GM19043 (cell line): ENCODE data around the gene CBARP.

Experiments used
- ATAC-seq: cut with Tn5 transposase; IDR thresholded peaks from one replicate; pipeline ENCODE4 v1.9.1; 2021; ENCODE audit warnings: low read depth; ENCODE audit not compliant: unreplicated experiment

Gene CBARP

GRCh38 chr19:1266129-1266915, 28.5 kb upstream of the CBARP start:
- no peak for ATAC-seq

DNA sequence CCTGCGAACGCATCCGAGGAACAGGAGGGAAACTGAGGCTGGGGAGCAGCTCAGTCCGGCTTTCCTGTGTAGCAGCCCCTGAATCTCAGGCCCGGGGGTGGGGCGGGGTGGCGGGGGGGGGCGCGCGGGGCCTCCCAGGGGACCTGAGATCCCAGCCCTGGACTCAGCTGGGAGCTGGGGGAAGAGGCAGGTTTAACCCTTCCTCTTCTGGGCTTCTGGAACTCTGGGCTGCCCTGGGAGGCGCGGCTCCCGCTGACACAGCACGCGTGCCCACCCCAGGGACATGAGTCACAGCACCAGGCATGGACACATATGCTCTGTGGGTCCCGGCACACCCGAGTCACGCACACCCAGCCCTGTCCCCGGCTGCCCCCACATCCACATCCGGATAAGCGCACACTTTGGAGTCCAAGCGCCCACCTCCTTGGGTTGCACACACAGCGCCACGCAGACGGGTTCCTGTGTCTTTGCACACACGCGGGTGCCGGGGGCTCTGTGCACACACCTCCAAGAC, 27.9 kb upstream of the CBARP start:
- ATAC-seq: no peak

DNA sequence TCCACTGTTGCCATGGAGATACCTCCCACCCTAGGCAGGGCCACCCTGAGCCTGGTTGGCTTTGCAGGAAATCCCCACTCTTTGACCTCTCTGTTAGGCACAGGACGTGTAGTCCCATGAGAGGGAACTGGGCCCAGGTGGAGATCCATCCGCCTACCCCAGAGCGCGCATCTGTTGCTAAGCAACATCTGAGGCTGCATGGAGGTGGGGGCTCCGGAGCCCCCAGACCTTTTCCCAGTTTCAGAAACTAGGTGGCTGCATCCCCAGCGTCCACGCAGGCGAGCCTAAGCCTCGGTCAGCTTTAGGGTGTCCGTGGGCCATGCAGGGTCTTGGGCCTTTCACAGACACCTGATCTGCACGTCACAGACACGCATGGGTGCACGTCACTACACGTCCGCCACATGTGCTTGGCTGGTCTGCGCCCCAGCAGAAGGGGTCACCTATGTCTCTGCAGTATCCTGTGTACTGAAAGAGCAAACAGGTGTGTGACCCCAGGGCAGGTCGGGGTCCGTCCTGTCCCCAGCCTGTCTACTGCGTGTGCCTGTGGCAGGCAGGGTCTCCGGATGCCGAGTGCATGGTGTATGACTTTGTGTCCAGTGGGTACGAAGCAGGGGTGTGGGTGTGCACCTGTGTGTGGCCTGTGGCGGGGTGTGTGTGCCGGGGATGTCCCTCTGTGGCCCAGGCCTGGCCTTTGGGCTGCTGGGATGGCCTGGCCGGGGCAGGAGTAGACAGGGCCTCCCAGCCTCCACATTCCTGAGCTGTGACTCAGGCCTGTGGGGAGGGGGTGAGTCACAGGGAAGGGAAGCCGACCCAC, 27.2 kb upstream of the CBARP start:
- ATAC-seq: no peak

- ATAC-seq: no peak
Measured at GRCh38 chr19:1263188-1263587, 25.4 kb upstream of the CBARP start.

DNA sequence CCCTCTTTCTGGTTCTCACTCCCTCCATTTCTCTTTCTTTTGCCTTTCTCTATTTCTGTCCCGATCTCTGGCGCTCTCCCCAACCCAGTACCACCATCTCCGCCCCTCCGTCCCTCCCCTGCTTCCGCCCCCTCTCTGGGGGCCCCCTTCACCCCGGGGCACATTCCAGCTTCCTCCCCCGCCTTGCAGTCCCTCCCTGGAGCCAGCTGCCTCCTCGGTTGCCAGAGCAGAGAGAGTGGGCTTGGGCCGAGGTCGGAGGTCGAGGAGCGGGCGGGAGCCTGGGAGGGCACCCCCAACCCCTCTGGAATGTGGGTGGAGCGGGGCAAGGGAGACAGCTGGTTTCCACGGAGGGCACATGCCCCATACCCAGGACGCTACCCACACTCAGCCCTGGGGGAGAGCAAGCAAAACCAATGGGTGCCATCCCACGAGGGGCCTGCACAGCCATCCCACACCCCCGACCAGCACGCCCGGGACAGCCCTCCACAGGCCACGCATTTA, 24.9 kb upstream of the CBARP start:
- no peak for ATAC-seq

DNA sequence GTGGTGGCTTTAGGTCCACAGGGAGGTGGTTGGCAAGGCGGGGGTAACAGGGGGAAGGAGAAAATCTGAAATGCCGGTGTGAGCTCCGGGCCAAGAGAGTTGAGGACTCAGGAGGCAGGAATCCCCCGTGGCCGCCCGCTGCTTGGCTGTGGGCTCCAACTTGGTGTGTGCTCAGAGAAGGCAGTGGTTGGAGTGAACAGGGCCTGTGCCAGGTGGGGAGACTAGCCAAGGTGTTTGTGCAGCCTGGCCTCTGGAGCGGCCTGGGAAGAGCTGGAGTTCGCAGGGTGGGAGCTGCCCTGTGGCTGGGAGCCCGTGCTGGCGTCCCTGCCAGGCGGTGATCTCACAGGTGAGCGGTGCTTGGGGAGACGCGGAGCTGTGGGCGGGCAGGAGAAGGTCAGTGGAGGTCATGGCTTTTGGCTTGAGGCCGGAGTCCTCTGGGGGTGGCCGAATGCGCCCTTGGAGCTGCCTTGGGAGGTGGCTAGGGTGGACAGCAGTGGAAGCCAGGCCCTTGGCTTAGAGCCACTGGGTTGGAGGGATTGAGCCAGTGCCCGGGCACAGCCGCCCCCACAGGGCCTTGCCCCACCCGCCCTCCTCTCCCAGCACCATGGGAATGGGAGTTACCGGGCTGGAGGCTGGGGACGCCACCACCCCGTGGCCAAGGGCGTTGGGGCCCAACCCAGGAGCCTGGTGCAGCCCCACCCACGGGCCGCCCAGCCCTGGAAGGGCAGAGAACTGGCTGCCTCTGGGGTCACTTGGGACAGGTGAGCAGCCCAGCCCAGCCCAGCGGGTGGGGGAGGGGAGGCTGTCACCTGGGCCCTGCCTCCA, 24.2 kb upstream of the CBARP start:
- ATAC-seq: no peak

- no peak for ATAC-seq
Measured at GRCh38 chr19:1261538-1261797, 23.7 kb upstream of the CBARP start.

GRCh38 chr19:1260749-1261537, 23.1 kb upstream of the CBARP start:
- ATAC-seq: peak; percentile 48

GRCh38 chr19:1259876-1260748, 22.3 kb upstream of the CBARP start:
- no peak for ATAC-seq

DNA sequence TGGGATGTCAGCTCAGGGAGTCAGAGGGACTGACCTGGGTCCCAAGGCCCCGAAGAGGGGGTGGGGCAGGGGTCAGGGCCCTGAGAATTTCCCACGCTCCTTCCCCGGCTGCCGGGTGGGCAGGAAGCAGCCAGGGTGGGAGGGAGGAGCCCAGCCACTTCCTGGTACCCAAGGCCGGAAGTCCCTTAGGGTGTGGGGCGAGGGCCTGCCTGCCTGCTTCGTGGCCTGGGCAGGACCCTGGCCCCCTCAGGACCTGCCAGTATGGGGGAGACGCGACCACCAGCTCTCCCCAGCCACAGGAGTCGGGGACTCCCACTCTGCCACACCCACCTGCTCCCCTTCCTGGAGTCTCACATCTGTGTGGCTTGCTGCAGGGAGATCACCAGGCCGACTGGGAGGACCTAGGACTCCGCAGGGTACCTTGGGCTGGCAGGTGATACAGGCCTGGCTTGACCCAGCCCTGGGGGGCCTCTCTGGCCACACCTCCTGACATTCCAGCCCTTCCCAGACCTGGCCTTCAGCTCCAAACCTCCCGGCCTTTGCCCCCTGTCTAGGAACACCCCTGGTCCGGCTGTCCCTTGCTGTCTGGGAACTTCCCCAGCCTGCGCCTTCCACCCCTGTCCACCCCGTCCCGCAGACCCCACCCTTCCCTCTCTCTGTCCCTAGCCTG, 21.5 kb upstream of the CBARP start:
- no peak for ATAC-seq

DNA sequence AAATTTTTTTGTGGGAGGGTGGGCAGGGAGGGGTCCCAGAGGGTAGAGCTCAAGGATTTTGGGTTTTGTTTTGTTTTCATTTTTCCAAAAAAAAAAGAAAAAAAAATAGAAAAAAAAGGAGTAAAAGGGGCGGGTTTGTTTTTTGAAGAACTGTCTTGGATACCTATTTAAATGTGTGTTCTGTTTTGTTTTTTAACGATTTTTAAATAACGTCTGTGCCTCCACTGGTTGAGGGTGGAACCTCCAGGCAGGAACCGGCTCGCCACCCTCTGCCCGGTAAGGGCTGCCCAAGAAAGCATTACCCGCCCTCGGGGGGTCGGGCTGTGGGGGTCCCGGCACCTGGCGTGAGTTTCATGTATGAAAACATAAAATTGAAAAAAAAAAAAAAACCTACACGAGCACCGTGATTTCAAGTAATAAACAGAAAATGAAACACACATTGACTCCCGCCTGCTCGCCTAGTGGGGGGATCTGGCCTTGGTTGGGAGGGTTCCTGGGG, 21.0 kb upstream of the CBARP start:
- ATAC-seq: no peak

- no peak for ATAC-seq
Measured at GRCh38 chr19:1258163-1258492, 20.3 kb upstream of the CBARP start.

GRCh38 chr19:1257475-1258162, 19.8 kb upstream of the CBARP start:
- ATAC-seq: no peak

DNA sequence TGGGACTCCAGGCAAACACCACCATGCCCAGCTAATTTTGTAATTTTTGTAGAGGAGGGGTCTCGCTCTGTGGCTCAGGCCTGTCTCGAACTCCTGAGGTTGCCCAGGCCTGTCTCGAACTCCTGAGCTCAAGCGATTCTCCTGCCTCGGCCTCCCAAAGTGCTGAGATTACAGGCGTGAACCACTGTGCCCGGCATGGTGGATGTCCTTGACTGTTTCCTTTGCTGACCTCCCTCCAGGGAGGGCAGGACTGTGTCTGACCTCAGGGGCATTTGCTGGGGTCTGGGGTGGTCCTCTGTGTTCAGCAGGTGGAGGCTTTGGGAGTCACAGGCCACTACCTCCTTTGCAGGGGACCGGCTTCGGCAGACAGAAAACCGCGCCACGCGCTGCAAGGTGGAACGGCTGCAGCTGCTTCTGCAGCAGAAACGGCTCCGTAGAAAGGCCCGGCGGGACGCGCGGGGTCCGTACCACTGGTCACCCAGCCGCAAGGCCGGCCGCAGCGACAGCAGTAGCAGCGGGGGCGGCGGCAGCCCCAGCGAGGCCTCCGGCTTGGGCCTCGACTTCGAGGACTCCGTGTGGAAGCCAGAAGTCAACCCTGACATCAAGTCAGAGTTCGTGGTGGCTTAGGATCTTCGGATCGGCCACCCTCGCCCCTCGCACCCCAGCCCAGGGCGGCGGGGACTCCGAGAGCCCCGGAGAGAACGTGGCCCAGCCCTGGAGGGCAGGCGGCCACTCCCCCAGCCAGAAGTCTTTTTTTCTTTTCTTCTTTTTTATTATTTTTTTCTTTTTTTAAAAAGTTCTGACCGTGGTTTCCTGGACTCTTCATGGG, 19.1 kb upstream of the CBARP start:
- ATAC-seq: no peak

- no peak for ATAC-seq
Measured at GRCh38 chr19:1255186-1256161, 17.7 kb upstream of the CBARP start.
